GM18520 (cell line): Measurements from ENCODE around the gene DUSP6.

Source experiments
- ATAC-seq: cut with Tn5 transposase; IDR thresholded peaks from one replicate; pipeline ENCODE4 v1.9.1; 2021; ENCODE audit not compliant: unreplicated experiment

Gene DUSP6

DNA sequence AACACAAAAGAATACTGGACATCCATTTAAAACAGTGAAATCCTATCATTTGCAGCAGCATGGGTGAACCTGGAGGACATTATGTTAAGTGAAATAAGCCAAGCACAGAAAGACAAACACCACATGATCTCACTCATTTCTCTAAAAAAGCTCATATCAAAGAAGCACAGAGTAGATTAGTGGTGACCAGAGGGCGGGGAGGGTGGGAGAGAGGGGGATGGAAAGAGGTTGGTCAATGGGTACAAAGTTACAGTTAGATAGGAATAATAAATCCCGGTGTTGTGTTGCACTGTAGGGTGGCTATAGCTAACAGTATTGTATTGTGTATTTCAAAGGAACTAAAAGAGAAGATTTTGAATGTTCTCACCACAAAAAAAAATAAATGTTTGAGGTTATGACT, 52.4 kb downstream of the DUSP6 start:
- ATAC-seq: no peak

DNA sequence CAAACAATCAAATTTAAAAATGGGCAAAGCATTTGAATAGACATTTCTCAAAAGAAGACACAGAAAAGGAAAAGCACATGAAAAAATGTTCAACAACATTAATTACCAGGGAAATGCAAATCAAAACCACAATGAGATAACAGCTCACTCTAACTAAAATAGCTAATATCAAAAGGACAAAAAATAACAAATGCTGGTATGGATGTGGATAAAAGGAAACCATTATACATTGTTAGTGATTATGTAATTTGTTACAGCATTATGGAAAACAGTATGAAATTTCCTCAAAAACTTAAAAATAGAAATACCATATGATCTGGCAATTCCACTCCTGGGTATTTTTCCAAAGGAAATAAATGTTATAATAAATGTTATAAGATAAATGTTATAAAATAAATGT, 52.9 kb downstream of the DUSP6 start:
- no peak for ATAC-seq
